ENCODE measurements around the gene ALKBH7.

The ALKBH7 gene

DNA sequence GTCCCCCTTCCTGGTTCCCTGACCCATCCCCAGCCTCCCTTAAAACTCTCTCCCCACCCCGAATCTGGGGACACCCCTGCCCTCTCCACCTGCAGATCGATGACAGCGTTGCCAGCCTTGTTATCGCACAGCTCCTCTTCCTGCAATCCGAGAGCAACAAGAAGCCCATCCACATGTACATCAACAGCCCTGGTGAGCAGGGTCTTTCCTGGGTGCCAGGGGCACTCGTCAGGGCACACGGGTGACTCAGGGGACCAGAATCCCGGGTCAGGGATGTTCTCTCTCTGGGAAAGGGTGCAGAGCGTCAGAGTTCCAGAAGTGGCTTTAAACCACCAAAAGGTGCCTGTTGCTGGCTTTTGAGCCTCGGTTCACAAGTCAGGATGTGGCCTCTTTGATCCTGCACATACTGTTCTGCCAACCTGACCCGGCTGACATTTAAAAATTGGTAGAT, 10.2 kb upstream of the ALKBH7 start:
- Histone ChIP-seq H3K4me3 (ENCODE audit: low read depth in 1 of 5, low read length in 5 of 5) (peak overlapping the region; percentile 76 to 86 (median 83)), H3K36me3 (ENCODE audit: control insufficient read depth in 5 of 5, insufficient read depth in 5 of 5, low read length in 5 of 5) (peaks cover 0 to 34% (median 21%) of the 10 kb centered on the region in 5 donors), H3K9ac (ENCODE audit: low read length in 5 of 5) (peak overlapping the region; percentile 63 to 91 (median 88)), H3K4me1 (ENCODE audit: control insufficient read depth in 5 of 5, insufficient read depth in 5 of 5, low read length in 5 of 5) (peaks cover 2 to 13% (median 11%) of the 10 kb centered on the region in 5 donors), H3K9me3 (ENCODE audit: control insufficient read depth in 5 of 5, low read length in 5 of 5) (no peaks in the 10 kb centered on the region), H3K27ac (ENCODE audit: low read depth, low read length) (peak overlapping the region; percentile 67), H3K27me3 (ENCODE audit: control insufficient read depth in 5 of 5, insufficient read depth in 4 of 5, low read length in 5 of 5) (no peaks in the 10 kb centered on the region)

DNA sequence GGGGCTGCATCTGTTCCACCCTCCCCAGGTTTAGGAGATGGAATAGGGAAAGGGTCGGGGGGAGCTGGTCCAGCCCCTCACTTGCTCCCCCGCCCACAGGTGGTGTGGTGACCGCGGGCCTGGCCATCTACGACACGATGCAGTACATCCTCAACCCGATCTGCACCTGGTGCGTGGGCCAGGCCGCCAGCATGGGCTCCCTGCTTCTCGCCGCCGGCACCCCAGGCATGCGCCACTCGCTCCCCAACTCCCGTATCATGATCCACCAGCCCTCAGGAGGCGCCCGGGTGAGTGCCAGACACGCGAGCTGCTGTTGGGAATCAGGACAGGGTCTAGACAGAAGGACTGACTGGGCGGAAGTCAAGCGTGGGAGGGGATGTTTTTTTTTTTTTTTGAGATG, 8.2 kb upstream of the ALKBH7 start:
- Histone ChIP-seq H3K9ac (ENCODE audit: low read length in 5 of 5) (no peak overlapping the region), H3K4me3 (ENCODE audit: low read depth in 1 of 5, low read length in 5 of 5) (no peak overlapping the region), H3K27me3 (ENCODE audit: control insufficient read depth in 5 of 5, insufficient read depth in 4 of 5, low read length in 5 of 5) (no peaks in the 10 kb centered on the region), H3K36me3 (ENCODE audit: control insufficient read depth in 5 of 5, insufficient read depth in 5 of 5, low read length in 5 of 5) (peaks cover 0 to 54% (median 38%) of the 10 kb centered on the region in 5 donors), H3K4me1 (ENCODE audit: control insufficient read depth in 5 of 5, insufficient read depth in 5 of 5, low read length in 5 of 5) (peaks cover 2 to 13% (median 11%) of the 10 kb centered on the region in 5 donors), H3K9me3 (ENCODE audit: control insufficient read depth in 5 of 5, low read length in 5 of 5) (no peaks in the 10 kb centered on the region), H3K27ac (ENCODE audit: low read depth, low read length) (no peak overlapping the region)

DNA sequence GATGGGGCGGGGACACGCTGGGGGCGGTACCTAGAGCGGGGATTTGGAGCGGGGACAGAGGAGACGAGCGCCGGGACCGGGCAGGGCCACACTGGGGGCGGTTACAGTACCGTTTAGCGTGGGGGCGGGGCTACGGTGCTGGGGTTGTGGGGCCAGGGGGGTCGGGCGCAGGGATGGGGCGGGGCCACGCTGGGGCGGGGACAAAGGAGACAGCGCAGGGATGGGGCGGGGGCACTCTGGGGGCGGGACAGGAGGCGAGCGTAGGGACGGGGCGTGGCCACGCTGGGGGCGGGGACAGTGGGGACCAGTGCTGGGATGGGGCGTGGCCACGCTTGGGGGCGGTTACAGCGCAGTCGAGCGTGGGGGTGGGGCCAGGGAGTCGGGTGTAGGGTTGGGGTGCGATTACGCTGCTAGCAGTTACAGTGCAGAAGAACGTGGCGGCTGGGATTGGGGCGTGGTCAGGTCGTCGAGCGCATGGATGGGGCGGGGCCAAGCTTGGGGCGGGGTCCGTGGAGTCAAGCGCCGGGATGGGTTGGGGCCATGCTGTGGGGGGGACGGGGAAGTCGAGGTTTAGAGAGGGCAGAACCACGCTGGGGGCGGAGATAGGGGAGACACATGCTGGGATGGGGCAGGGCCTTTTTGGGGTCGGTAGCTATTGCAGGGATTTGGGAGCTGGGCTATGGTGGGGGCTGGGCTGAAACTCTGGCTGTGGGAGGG, 660 bp downstream of the ALKBH7 start:
- H3K9ac ChIP-seq (ENCODE audit: low read length in 5 of 5), result peak overlapping the region in 4 of 5 donors; percentile 62 to 78 (median 74)
- H3K27me3 ChIP-seq (ENCODE audit: control insufficient read depth in 5 of 5, insufficient read depth in 4 of 5, low read length in 5 of 5), result no peaks in the 10 kb centered on the region
- no peaks in the 10 kb centered on the region for H3K9me3 ChIP-seq (ENCODE audit: control insufficient read depth in 5 of 5, low read length in 5 of 5)
- H3K36me3 ChIP-seq (ENCODE audit: control insufficient read depth in 5 of 5, insufficient read depth in 5 of 5, low read length in 5 of 5), result peaks cover 0 to 19% (median 15%) of the 10 kb centered on the region in 5 donors
- peaks cover 0 to 26% (median 19%) of the 10 kb centered on the region in 5 donors for H3K4me1 ChIP-seq (ENCODE audit: control insufficient read depth in 5 of 5, insufficient read depth in 5 of 5, low read length in 5 of 5)
- peak overlapping the region; percentile 59 to 96 (median 81) for H3K4me3 ChIP-seq (ENCODE audit: low read depth in 1 of 5, low read length in 5 of 5)
- H3K27ac ChIP-seq (ENCODE audit: low read depth, low read length), result peak overlapping the region; percentile 90

DNA sequence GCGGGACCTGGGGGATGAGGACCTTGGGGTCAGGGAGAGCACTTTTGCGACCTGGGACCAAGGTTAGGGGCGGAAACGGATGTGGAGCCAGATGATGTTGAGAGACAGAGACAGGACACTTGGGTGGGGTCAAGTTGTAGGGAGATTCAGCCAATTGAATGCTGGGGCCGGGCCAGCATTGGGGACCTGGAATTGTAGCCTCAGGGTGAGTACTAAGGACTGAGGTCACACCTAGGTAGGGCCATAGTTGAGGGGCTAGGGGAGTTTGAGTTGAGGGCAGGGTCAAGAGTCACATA, 1.2 kb downstream of the ALKBH7 start:
- H3K4me3 ChIP-seq (ENCODE audit: low read depth in 1 of 5, low read length in 5 of 5), result peak overlapping the region; percentile 25 to 96 (median 57)
- H3K36me3 ChIP-seq (ENCODE audit: control insufficient read depth in 5 of 5, insufficient read depth in 5 of 5, low read length in 5 of 5), result peaks cover 0 to 19% (median 11%) of the 10 kb centered on the region in 5 donors
- H3K27me3 ChIP-seq (ENCODE audit: control insufficient read depth in 5 of 5, insufficient read depth in 4 of 5, low read length in 5 of 5), result no peaks in the 10 kb centered on the region
- no peak overlapping the region for H3K27ac ChIP-seq (ENCODE audit: low read depth, low read length)
- H3K4me1 ChIP-seq (ENCODE audit: control insufficient read depth in 5 of 5, insufficient read depth in 5 of 5, low read length in 5 of 5), result peaks cover 0 to 28% (median 19%) of the 10 kb centered on the region in 5 donors
- H3K9ac ChIP-seq (ENCODE audit: low read length in 5 of 5), result no peak overlapping the region
- H3K9me3 ChIP-seq (ENCODE audit: control insufficient read depth in 5 of 5, low read length in 5 of 5), result no peaks in the 10 kb centered on the region

DNA sequence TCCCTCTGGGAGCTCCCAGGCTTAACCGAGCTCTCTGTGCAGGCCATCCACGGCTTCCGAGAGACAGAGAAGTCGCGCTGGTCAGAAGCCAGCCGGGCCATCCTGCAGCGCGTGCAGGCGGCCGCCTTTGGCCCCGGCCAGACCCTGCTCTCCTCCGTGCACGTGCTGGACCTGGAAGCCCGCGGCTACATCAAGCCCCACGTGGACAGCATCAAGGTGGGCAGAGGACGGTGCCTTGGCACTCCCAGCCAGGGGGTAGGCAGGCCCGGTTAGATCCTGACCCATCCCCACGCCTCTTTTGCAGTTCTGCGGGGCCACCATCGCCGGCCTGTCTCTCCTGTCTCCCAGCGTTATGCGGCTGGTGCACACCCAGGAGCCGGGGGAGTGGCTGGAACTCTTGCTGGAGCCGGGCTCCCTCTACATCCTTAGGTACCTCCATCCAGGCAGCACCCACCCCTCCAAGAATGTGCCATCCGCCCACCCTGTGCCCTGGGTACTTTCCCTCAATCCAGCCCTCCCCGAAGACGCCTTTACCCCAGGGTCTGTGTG, 1.6 kb downstream of the ALKBH7 start:
- peaks cover 0 to 28% (median 19%) of the 10 kb centered on the region in 5 donors for H3K4me1 ChIP-seq (ENCODE audit: control insufficient read depth in 5 of 5, insufficient read depth in 5 of 5, low read length in 5 of 5)
- H3K4me3 ChIP-seq (ENCODE audit: low read depth in 1 of 5, low read length in 5 of 5), result peak overlapping the region in 1 of 5 donors; percentile 47
- no peaks in the 10 kb centered on the region for H3K27me3 ChIP-seq (ENCODE audit: control insufficient read depth in 5 of 5, insufficient read depth in 4 of 5, low read length in 5 of 5)
- no peak overlapping the region for H3K27ac ChIP-seq (ENCODE audit: low read depth, low read length)
- no peaks in the 10 kb centered on the region for H3K9me3 ChIP-seq (ENCODE audit: control insufficient read depth in 5 of 5, low read length in 5 of 5)
- no peak overlapping the region for H3K9ac ChIP-seq (ENCODE audit: low read length in 5 of 5)
- peaks cover 0 to 19% (median 11%) of the 10 kb centered on the region in 5 donors for H3K36me3 ChIP-seq (ENCODE audit: control insufficient read depth in 5 of 5, insufficient read depth in 5 of 5, low read length in 5 of 5)

DNA sequence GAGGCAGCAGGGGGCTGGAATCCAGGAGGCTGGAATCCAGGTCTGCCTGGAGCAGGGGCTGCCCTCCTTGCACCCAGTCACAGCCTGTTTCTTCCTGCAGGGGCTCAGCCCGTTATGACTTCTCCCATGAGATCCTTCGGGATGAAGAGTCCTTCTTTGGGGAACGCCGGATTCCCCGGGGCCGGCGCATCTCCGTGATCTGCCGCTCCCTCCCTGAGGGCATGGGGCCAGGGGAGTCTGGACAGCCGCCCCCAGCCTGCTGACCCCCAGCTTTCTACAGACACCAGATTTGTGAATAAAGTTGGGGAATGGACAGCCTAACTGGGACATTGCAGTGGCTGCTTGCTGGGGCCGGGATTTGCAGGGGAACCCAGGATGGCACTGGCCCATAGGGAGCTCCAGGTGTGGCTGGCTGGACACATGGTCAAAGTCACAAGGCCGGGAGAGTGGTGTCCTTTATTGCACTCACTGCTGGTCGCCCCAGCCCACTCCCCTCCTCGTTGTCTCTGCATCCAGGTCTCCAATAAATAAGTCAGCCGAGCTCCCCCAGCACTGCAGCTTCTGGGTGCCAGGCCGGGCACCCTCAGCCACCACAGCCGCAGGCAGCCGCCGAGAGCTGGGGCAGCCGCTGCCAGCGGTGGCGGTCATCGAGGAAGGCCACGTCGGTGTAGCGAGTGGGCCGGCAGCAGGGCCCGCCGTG, 2.3 kb downstream of the ALKBH7 start:
- Histone ChIP-seq H3K36me3 (ENCODE audit: control insufficient read depth in 5 of 5, insufficient read depth in 5 of 5, low read length in 5 of 5) (peaks cover 0 to 23% (median 16%) of the 10 kb centered on the region in 5 donors), H3K4me1 (ENCODE audit: control insufficient read depth in 5 of 5, insufficient read depth in 5 of 5, low read length in 5 of 5) (peaks cover 0 to 28% (median 19%) of the 10 kb centered on the region in 5 donors), H3K27me3 (ENCODE audit: control insufficient read depth in 5 of 5, insufficient read depth in 4 of 5, low read length in 5 of 5) (no peaks in the 10 kb centered on the region), H3K4me3 (ENCODE audit: low read depth in 1 of 5, low read length in 5 of 5) (no peak overlapping the region), H3K27ac (ENCODE audit: low read depth, low read length) (no peak overlapping the region), H3K9me3 (ENCODE audit: control insufficient read depth in 5 of 5, low read length in 5 of 5) (peaks cover 0 to 3% (median under 1%) of the 10 kb centered on the region in 5 donors), H3K9ac (ENCODE audit: low read length in 5 of 5) (no peak overlapping the region)

DNA sequence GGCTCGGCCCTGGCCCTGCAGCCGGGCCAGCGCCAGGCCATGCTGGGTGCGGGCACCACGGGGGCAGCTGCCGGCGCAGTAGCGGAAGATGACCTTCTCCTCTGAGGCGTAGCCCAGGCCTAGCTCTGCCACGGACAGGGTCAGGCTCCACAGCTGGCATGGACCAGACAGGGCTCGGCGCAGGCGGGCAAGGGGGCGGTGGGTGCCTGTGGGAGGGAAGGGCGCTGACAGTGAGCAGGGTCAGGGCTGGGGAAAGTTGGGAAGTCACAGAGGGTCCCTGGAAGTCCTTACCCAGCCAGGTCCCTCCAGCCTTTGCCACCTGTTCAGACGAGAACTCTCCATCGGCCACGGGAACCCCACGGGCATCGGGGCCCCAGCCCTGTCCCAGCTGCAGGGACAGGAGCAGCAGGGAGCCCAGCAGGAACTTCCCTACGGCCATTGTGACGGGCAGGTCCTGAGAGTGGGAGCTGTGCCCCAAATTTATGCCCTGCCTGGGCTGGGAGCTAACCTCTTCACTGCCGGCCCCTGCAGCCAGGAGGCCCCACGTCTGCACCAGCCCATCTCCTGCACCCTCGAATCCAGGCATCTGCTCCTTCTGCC, 2.9 kb downstream of the ALKBH7 start, which contains the start of gene PSPN:
Gene PSPN, minus strand, starts transcription at position 523 of the 600 bp plus-strand sequence. Its CDS starts 84 bp downstream, at position 439.
- H3K36me3 ChIP-seq (ENCODE audit: control insufficient read depth in 5 of 5, insufficient read depth in 5 of 5, low read length in 5 of 5), result peaks cover 0 to 30% (median 22%) of the 10 kb centered on the region in 5 donors
- peaks cover 0 to 28% (median 19%) of the 10 kb centered on the region in 5 donors for H3K4me1 ChIP-seq (ENCODE audit: control insufficient read depth in 5 of 5, insufficient read depth in 5 of 5, low read length in 5 of 5)
- H3K9me3 ChIP-seq (ENCODE audit: control insufficient read depth in 5 of 5, low read length in 5 of 5), result peaks cover 0 to 9% (median 6%) of the 10 kb centered on the region in 5 donors
- H3K9ac ChIP-seq (ENCODE audit: low read length in 5 of 5), result no peak within 1 kb of the TSS
- H3K27me3 ChIP-seq (ENCODE audit: control insufficient read depth in 5 of 5, insufficient read depth in 4 of 5, low read length in 5 of 5), result no peaks in the 10 kb centered on the region
- no peak within 1 kb of the TSS for H3K4me3 ChIP-seq (ENCODE audit: low read depth in 1 of 5, low read length in 5 of 5)
- no peak within 1 kb of the TSS for H3K27ac ChIP-seq (ENCODE audit: low read depth, low read length)

DNA sequence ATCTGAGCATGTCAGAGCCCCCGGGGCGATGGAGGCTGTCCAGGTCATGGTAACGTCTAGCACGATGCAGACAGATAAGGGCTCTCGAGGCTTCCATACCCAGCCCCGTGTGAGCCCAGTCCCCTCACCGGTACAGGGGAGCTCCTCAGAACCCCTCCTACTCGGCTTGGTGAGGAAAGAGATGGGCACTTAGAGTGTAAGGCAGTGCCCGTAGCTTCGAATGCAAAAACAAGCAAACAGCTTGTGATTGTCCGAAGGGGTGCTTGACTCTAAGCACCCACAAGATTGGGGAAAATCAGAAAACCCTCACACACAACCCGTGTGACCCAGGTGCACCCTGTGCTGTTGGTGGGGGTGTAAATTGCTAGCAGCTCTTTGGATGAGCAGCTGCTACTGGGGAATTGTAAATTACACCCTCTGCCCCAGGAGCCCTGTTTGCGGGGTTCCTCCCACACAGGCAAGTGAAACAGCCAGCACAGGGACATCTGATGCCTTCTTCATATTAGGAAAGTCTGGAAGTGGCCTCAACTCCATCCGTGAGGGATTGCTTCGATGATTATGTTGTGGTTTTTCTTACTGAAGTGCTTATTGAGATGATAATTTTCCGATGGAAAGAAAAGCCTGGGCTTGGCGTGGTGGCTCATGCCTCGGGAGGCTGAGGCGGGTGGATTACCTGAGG, 4.1 kb downstream of the ALKBH7 start:
- no peak overlapping the region for H3K4me3 ChIP-seq (ENCODE audit: low read depth in 1 of 5, low read length in 5 of 5)
- no peaks in the 10 kb centered on the region for H3K27me3 ChIP-seq (ENCODE audit: control insufficient read depth in 5 of 5, insufficient read depth in 4 of 5, low read length in 5 of 5)
- peaks cover 0 to 28% (median 19%) of the 10 kb centered on the region in 5 donors for H3K4me1 ChIP-seq (ENCODE audit: control insufficient read depth in 5 of 5, insufficient read depth in 5 of 5, low read length in 5 of 5)
- H3K36me3 ChIP-seq (ENCODE audit: control insufficient read depth in 5 of 5, insufficient read depth in 5 of 5, low read length in 5 of 5), result peaks cover 0 to 41% (median 34%) of the 10 kb centered on the region in 5 donors
- H3K9ac ChIP-seq (ENCODE audit: low read length in 5 of 5), result no peak overlapping the region
- no peak overlapping the region for H3K27ac ChIP-seq (ENCODE audit: low read depth, low read length)
- H3K9me3 ChIP-seq (ENCODE audit: control insufficient read depth in 5 of 5, low read length in 5 of 5), result peaks cover 0 to 10% (median 6%) of the 10 kb centered on the region in 5 donors

DNA sequence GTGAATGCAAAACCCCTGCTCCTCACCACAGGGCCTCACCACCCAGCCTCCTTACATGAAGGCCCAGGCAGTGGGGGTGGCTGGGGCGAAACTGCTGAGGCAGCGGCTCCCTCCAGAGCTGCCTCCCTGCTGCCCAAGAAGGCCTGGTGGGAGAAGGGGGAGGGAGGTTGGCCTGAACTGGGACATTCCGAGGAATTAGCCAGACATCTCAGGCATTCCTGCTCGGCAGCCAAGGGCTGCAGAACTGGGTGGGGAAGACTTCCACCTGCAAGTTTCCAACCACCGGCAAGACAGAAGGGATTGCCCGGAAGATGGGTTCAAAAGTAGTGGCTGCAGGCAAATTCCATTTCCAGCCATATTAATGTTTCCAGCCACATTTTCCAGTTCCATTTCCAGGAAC, 5.4 kb downstream of the ALKBH7 start:
- peaks cover 0 to 54% (median 45%) of the 10 kb centered on the region in 5 donors for H3K36me3 ChIP-seq (ENCODE audit: control insufficient read depth in 5 of 5, insufficient read depth in 5 of 5, low read length in 5 of 5)
- no peak overlapping the region for H3K4me3 ChIP-seq (ENCODE audit: low read depth in 1 of 5, low read length in 5 of 5)
- no peak overlapping the region for H3K27ac ChIP-seq (ENCODE audit: low read depth, low read length)
- H3K27me3 ChIP-seq (ENCODE audit: control insufficient read depth in 5 of 5, insufficient read depth in 4 of 5, low read length in 5 of 5), result no peaks in the 10 kb centered on the region
- no peak overlapping the region for H3K9ac ChIP-seq (ENCODE audit: low read length in 5 of 5)
- peaks cover 0 to 23% (median 14%) of the 10 kb centered on the region in 5 donors for H3K4me1 ChIP-seq (ENCODE audit: control insufficient read depth in 5 of 5, insufficient read depth in 5 of 5, low read length in 5 of 5)
- H3K9me3 ChIP-seq (ENCODE audit: control insufficient read depth in 5 of 5, low read length in 5 of 5), result peaks cover 0 to 10% (median 6%) of the 10 kb centered on the region in 5 donors
